NCI-H2196 treated with DMSO at 0.1 percent for 48 hours (cell line): Measurements from ENCODE around the gene RHOU.
"Not testable (repeated sequence)": the region's sequence is repeated elsewhere in the genome, so short reads cannot be mapped to it uniquely, and the experiment has no call there.

Experiments
- DNase-seq: peaks from one replicate; lab custom pipeline; 2025; ENCODE audit not compliant: unreplicated experiment; lab: John Stamatoyannopoulos, UW

Gene RHOU

DNA sequence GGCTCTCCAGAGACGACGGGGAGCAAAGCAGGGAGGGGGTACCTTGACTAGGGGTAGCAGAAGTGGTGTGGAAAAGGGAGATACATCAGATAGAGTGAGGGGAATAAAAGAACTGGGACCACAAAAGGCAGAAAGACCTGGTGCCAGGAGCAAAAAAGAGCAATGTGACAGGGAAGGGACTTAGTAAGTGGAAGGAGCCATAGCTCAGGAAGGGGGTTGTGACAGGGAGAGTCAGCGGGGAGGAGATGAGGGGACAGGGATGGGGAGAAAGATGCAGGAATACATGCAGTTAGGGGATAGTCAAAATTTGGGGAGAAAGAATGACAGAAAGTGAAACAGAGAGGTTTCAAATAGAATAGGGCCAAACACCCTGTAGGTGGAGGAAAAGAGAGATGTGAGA is 20.5 kb downstream of the RHOU start:
- DNase-seq: no peak

DNA sequence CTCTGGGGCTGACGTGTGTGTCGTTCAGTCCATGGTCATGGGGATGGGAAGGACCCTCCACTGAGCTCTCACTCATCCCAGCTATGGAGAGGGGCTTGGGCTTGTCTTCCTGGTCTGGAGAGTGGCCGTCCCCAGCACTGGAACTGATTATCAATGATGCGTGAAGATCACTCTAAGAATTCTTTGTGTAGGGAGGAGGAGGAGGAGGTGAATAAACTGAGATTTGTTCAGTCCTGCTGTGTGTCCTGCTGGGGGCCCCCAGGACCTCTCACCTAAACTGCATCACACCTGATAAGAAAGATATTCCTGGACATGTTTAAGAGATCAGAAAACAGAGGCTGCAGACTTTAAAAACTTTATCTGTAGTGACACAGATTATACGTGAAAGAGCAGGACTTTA is 21.2 kb downstream of the RHOU start:
- DNase-seq: no peak

DNA sequence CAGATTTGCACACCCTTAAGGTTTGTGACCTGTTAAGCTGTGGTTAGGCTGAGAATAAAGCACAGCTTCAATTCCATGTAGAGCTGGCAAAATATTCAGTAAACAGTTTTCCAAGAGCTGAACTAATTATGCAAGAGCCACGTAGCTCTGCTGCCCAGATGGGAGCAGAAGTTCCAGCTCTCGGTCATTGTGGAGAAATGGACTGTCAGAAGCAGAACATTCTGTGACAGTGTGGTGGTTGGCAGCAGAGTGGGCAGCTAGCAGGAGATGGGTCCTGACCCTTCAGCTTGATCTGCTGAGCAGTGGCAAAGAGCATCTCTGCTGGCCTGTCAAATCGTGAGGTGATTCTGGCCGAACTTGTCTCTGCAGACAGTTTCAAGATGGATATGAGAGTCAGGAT is 23.2 kb downstream of the RHOU start:
- no peak for DNase-seq

DNA sequence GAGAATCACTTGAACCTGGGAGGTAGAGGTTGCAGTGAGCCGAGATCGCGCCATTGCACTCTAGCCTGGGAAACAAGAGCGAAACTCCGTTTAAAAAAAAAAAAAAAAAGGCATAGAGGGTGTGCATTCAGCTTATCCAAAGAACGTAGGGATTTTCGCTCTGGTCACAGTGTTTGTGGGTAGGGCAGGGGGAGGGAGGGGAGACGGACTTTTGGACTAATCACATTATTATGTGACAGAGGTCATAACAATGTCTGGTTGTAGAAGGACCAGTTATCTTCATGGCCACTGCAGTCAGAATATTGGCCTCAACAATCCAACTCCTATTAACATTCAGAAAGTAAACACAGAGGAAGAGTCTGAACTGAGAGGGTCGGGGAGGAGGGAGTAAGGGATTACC is 25.7 kb downstream of the RHOU start:
- DNase-seq: no peak

DNA sequence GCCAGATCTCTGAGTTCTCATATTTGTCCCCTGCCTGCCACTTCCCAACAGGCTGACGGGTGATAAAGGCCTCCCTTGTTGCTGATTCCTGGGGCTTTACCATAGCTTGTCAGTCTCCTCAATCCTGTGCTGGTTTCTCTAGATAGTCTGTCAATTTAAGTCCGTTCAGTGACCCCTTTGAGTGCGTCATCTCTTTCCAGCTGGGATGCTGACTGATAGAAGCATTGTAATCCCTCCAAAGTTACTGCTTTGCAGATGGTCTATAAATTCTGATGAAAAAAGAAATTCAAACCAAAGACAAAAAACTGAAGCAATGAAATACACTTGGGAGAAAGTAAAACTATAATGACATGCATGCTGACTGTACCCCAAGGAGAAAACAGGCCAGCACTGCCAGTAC is 28.3 kb downstream of the RHOU start:
- no peak for DNase-seq

DNA sequence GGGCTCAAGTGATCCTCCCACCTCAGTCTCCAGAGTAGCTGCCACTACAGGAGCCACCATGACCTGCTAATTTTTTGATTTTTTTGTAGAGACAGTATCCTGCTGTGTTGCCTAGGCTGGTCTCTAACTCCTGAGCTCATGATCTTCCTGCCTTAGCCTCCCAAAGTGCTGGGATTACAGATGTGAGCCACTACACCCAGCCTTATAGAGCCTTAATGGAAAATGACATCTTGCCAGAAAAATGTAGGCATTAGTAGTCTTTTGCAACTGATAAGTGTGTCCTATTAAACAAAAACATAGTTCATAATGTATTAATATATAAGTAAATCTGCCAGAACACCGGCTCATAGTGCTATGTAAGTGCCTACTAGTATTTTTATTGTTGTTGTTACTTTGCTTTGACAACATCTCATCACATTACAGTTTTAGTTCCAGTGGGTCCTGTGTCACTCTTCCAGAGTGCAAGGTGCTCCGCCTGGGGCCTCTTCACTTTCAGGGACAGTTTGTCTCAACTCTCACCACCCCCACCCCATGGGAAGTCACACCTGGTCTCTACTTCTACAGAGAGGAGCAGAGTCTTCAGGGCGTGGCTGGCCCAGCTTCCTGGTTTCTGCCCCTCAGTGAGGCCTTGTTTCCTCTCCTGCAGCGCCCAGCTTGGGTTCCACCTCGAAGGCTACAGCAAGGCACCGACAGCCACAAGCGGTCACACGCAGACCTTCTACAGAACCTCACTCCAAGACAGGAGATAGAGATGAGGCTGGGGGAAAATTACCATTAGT is 30.1 kb downstream of the RHOU start:
- DNase-seq: no peak

DNA sequence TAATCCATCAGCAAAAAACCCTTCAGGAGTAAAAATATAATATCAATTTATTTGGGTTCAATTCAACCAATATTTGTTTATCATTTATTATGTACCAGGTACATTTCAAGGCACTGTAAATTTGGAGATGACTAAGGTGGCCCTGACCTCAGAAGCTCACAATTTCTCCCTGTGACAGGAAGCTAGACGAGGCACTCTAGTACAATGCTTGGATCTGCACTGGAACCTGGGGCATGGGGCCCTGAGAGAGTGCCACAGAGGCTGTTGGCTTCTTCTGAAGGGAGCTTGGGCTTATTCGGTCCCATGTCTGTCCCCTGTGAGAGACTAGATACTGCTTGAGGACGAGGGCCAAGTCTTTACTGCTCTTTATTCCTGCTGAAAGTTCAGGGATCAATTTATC is 31.5 kb downstream of the RHOU start:
- DNase-seq: no peak

DNA sequence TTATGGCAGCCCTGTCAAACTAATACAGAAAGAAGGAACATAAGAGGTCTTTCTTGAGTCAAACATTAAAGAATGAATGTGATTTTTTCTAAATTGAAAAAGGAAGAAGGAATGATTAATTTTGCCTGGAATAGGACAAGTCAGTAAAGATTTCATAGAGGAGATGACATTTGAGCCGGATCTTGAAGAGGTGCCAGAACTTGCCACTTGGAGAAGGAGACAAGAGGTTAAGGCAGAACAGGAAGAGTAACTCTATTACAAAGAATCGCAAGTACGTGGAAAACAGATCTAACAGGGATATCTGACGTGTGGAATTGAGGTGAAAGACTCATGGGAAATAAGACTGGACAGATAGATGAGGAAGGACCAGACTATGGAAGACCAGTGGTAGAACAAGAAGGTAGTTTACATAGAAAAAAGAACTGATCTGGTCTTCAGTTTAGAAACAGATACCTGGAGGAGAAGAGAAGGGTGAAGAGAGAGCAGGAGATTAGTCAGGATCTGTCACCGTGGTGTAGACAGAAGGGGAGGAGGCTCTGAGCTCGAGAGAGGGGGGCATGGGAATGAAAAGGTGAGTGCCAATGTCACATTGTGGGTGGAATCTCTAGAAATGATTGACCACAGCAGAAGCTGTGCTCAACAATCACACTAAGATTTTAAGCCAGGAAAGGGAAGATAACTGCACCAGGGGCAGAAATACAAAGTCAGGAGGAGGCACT is 32.5 kb downstream of the RHOU start:
- DNase-seq: no peak

DNA sequence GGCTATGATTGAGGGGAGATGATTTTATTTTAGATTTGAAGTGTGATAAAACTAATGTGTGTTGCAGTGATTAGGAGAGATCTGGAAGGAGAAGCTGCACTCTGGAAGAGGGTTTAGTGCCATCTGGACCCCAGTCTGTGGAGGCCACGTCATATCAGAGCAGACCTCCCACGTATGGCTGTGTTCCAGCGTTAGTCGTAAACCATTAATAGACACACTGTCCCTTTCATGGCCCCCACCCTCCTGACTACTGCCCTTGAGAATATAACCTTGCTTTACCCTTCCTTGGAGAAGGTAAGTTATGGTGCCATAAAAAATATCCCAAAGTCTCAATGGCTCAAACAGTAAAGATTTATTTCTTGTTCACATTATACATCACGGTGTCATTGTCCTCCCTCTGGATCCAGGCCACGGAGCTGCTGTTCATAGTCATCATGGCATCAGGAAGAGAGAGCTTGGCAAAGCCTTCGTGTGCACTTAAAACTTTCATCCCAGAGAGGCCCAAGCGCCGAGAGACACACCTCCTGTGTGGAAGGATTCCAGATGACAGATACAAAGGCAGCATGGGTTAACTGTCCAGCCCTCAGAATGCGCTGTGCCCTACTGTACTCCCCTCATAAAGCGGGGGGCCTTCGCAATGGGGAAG is 33.2 kb downstream of the RHOU start:
- no peak for DNase-seq

DNA sequence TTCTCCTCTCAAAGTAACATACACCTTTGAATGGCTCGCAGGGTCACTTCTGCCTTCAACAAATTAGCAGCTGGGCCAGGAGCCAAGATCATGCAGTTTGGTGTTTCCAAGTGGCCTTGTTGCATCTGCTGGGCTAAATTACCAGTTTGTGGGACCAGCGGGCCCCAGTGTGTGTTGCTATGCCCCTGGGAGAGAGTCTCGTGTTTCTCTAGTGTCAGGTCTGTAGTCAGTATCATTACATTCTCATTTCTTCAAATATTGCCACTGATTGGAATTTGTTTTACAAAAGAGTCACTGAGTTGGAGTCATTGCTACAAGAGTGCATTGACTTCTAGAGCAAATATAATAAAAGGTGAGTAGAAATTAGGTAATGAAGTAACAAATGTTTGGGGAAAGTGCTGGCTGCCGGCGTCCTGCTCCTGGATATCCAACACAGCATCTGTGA is 35.5 kb downstream of the RHOU start:
- no peak for DNase-seq

DNA sequence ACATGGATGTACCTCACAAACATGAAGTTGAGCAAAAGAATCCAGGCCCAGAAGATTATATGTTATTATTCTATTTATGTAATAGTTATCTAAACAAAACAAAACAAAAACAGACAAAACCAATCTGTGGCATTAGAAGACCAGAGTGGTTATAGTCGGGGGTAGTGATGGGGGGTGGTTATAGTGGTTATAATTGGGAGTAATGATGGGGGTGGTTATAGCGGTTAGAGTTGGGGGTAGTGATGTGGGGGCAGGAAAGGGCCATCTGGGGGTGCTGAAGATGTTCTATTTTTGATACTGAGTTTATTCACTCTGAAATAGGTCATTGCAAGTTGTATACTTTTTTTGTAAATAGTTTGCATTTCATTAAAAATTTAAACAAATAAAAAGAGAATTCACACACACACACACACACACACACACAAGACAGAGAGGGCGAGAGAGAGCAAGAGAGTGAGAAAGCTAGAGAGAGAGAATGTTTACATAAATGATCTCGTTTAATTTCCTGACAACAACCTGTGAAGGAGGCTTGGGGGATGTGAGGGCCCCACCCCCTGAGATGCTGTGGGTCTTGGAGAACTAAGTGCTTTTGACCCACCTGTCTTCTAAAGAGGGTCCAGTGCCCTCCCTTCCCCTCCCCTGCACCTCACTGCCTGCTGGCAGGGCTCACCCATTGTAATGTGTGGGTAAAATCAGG is 37.4 kb downstream of the RHOU start:
- DNase-seq: no peak

DNA sequence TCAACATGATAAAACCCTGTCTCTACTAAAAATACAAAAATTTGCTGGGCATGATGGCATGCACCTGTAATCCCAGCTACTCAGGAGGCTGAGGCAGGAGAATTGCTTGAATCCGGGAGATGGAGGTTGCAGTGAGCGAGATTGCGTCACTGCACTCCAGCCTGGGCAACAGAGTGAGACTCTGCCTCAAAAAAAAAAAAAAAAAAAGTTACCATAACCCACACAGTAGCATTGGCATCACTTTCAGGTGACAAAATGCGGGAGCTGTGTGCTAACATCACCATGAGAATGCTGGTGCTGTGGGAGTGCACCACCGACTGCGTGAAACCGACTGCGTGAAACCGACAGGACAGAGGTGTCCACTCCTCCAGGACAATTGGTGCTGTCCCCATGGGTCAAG is 40.7 kb downstream of the RHOU start:
- DNase-seq: not testable (repeated sequence)

DNA sequence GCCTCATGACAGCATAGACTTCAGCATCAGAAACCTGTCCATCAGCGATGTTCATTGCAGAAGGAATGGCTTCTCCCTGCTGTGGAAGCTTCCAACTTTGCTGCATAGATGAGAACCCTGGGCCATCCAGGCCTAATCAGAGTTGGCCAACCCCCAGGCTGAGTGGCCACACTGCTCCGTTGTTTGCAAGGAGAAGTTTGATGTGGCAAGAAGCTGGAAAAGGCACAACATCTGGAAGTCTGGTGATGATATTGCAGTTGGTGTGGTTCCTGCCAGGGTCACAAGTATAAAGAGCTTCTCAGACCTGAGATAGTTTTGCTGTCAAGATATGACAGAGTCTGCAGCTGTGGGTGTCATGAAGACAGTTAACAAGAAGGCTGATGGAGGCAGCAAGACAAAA is 41.2 kb downstream of the RHOU start:
- no peak for DNase-seq

DNA sequence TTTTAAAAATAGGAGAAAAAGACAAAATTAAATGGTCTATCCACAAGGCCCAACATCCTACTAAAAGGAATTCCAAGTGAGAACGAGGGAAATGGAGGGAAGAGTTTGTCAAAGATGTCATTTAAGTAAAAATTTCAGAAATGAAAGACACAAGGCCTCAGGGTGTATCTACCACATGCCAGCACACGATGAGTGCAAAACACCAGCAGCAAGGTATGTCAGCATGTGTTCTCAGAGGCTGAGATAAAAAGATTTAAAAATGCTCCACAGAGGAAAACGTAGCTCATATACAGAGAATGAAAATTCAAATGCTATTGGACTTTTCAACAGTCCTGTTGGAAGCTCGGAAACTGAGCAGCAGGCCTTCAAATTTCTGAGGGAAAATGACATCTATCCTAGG is 42.0 kb downstream of the RHOU start:
- DNase-seq: no peak

DNA sequence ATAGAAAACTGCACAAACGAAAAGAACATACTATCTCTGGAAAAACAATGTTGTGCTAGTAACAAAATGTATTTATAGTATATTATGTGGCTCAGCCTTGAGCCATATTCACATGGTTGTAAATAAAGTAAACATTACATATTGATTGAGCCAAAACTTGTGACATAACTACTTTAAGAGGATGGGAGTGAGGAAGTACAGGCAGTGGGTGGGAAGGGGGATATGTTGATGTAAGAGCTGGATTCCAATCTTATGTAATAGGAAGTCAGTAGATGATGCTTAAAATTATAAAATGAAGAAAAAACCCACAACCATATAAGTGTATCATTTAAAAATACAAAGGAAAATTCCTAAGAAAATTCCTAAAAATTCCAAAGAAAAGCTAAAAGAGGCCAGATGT is 42.7 kb downstream of the RHOU start:
- no peak for DNase-seq

DNA sequence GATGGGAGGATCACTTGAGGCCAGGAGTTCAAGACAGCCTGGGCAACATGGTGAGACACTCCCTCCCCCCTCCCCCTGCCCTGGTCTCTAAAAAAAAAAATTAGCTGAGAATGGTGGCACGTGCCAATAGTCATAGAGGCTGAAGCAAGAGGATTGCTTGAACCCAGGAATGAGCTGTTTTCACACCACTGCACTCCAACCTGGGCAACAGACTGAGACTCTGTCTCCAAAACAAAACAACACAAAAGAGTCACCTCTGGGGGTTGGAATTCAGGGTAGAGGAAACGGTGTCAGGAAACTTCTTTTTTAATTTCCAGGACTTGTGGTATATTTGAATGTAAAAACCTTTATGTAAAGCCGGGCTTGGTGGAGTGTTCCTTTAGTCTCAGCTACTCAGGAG is 43.2 kb downstream of the RHOU start:
- DNase-seq: no peak

DNA sequence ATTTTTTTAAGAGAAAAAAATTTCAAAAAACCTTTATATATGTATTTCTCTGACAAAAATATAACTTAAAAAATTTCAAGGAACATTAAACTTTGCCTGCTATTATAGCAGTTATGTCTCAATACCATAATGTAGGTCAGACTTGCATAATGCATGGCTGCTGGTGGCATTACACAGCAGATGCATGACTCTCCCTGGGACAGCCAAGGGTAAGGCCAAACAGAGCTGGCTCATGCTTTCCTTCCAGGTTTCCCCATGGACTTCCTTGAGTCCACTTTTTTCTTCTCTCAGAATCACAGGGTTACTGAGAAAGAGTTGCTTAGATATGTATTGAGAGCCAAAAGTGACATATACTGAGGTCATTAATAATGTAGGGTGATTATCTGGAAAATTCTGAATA is 43.7 kb downstream of the RHOU start:
- DNase-seq: no peak

DNA sequence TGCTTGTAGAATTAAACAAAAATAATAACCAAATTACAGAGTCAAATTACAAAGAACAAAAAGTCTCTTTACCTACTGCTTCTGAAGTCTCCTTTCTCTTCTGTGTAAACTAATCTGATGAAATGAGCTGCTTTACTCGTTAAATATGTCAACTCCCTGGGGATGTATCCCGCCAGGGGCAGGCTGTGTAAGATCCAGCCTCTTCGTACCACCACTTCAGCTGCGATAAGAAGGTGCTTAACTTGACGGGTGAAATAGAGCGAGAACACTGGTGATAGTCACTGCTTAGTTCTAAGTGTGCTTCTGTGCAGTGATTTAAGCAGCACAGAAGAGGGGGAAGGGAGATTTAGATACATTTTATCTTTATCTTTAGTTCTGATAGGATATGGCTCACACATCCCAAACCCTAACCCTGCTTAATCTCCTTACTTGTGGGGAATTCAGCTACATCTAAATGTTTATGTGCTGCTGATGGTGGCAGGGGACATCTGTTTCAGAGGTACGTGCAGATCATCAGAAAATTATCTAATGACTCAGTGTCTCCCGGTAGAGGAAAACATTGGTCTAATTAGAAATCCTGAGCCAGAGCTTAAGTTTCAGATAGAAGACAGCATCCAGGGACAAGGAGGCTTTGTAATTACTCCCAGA is 46.0 kb downstream of the RHOU start:
- no peak for DNase-seq

DNA sequence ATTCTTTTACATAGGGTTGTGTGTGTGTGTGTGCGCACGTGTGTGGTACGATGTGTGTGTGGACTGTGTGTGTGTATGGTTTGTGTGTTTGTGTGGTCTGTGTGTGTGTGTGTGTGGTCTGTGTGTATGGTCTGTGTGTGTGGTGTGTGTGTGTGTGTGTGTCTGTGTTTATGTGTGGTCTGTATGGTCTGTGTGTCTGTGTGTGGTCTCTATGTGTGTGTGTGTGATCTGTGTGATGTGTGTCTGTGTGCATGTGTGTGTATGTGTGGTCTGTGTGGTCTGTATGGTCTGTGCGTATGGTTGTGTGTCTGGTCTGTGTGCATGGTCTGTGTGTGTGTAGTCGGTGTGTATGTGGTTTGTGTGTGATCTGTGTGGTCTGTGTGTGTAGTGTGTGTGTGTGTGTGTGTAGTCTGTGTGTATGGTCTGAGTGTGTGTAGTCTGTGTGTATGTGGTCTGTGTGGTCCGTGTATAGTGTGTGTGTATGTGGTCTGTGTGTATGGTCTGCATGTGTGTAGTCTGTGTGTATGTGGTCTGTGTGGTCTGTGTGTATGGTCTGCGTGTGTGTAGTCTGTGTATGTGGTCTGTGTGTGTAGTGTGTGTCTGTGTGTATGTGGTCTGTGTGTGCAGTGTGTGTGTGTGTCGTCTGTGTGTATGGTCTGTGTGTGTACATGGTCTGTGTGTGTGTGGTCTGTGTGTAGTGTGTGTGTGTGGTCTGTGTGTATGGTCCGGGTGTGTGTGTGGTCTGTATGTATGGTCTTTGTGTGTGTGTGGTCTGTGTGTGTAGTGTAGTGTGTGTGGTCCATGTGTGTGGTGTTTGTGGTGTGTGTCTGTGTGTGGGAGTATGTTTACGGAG is 46.8 kb downstream of the RHOU start:
- DNase-seq: no peak
